RPMI7951 (cell line): ENCODE results near the gene ADGRB3. TPM values are rescaled to one million over a fixed set of nuclear protein-coding genes. Genes with fewer than 3 reads are reported as not detected.
"Not testable (repeated sequence)": the region's sequence is repeated elsewhere in the genome, so short reads cannot be mapped to it uniquely, and the experiment has no call there.

ENCODE experiments used
- DNase-seq: peaks from one replicate; pipeline ENCODE4 v3.0.0-alpha.2; 2012; ENCODE audit warnings: low read depth
- total RNA-seq: library from RNA; depleted of rRNA; stranded (reverse); fragments of >200 nt; shearing (Covaris generic); gene quantifications from 2 replicates; pipeline ENCODE4 v1.2.3, GENCODE V29; 2014

Gene ADGRB3
- total RNA-seq, 1 experiment from 2014 or later: not detected

- not testable (repeated sequence) for DNase-seq
These were observed 486.7 kb downstream of the ADGRB3 start for GRCh38 chr6:69121461-69122406.

GRCh38 chr6:69122407-69122773 lies 487.3 kb downstream of the ADGRB3 start:
- no peak for DNase-seq

GRCh38 chr6:69128411-69128810 lies 493.3 kb downstream of the ADGRB3 start:
- no peak for DNase-seq

- DNase-seq: no peak
These were observed 494.0 kb downstream of the ADGRB3 start for GRCh38 chr6:69129046-69129445.

GRCh38 chr6:69135927-69136326 lies 500.8 kb downstream of the ADGRB3 start:
- no peak for DNase-seq

- DNase-seq: no peak
These were observed 503.1 kb downstream of the ADGRB3 start for GRCh38 chr6:69138148-69138547.

- no peak for DNase-seq
These were observed 503.9 kb downstream of the ADGRB3 start for GRCh38 chr6:69138893-69139494.

- DNase-seq: no peak
These were observed 510.0 kb downstream of the ADGRB3 start for GRCh38 chr6:69145062-69145461.

- DNase-seq: no peak
These were observed 511.3 kb downstream of the ADGRB3 start for GRCh38 chr6:69146385-69146784.

- DNase-seq: no peak
These were observed 520.4 kb downstream of the ADGRB3 start for GRCh38 chr6:69155467-69155866.

- no peak for DNase-seq
These were observed 527.7 kb downstream of the ADGRB3 start for GRCh38 chr6:69162811-69163210.

GRCh38 chr6:69164564-69165229 lies 529.6 kb downstream of the ADGRB3 start:
- no peak for DNase-seq

- no peak for DNase-seq
These were observed 544.6 kb downstream of the ADGRB3 start for GRCh38 chr6:69179681-69180080.

GRCh38 chr6:69180361-69181067 lies 545.4 kb downstream of the ADGRB3 start:
- DNase-seq: no peak

GRCh38 chr6:69181964-69182363 lies 546.9 kb downstream of the ADGRB3 start:
- DNase-seq: no peak

GRCh38 chr6:69185276-69185675 lies 550.2 kb downstream of the ADGRB3 start:
- no peak for DNase-seq

GRCh38 chr6:69202768-69203167 lies 567.7 kb downstream of the ADGRB3 start:
- no peak for DNase-seq

- DNase-seq: no peak
These were observed 581.0 kb downstream of the ADGRB3 start for GRCh38 chr6:69216127-69216526.

GRCh38 chr6:69217343-69217742 lies 582.3 kb downstream of the ADGRB3 start:
- DNase-seq: no peak

GRCh38 chr6:69220375-69220774 lies 585.3 kb downstream of the ADGRB3 start:
- DNase-seq: no peak

GRCh38 chr6:69232008-69232407 lies 596.9 kb downstream of the ADGRB3 start:
- no peak for DNase-seq

GRCh38 chr6:69232496-69232895 lies 597.4 kb downstream of the ADGRB3 start:
- no peak for DNase-seq
